Liver (tissue), 9 donors: ENCODE results near the gene KBTBD7. TPM values are rescaled to one million over a fixed set of nuclear protein-coding genes. Genes with fewer than 3 reads are reported as not detected.

Experiments used
- DNase-seq: peaks from one replicate; pipeline ENCODE4 v3.0.0-alpha.2; 2017; ENCODE audit warnings: low spot score
- H3K27ac ChIP-seq, 2 donors: one replicate each; pipeline ENCODE4 v1.7.0; 2013; ENCODE audit warnings: inconsistent platforms in 2 of 2, low read length in 2 of 2, control low read depth in 1 of 2, low read depth in 1 of 2, mild to moderate bottlenecking in 1 of 2
- H3K27me3 ChIP-seq, 4 donors: one replicate each; pipeline versions ENCODE4 v1.6.1 to v1.7.0; 2013; ENCODE audit warnings: low read length in 3 of 4, inconsistent platforms in 1 of 4, mild to moderate bottlenecking in 1 of 4, moderate library complexity in 1 of 4; ENCODE audit not compliant: control insufficient read depth in 4 of 4, insufficient read depth in 4 of 4
- H3K36me3 ChIP-seq, 4 donors: one replicate each; pipeline versions ENCODE4 v1.6.1 to v1.7.0; 2013; ENCODE audit warnings: low read length in 3 of 4, mild to moderate bottlenecking in 3 of 4, low read depth in 1 of 4, moderate library complexity in 1 of 4; ENCODE audit not compliant: control insufficient read depth in 4 of 4, insufficient read depth in 3 of 4
- H3K4me1 ChIP-seq, 4 donors: one replicate each; pipeline versions ENCODE4 v1.6.1 to v1.7.0; 2013; ENCODE audit warnings: low read length in 3 of 4, mild to moderate bottlenecking in 3 of 4, moderate library complexity in 1 of 4; ENCODE audit not compliant: control insufficient read depth in 4 of 4, insufficient read depth in 4 of 4
- H3K4me3 ChIP-seq, 3 donors: one replicate each; pipeline versions ENCODE4 v1.6.1 to v1.7.0; 2013; ENCODE audit warnings: low read length in 3 of 3, control low read depth in 1 of 3, low read depth in 1 of 3, mild to moderate bottlenecking in 1 of 3
- H3K9ac ChIP-seq, 2 donors: one replicate each; pipeline ENCODE4 v1.7.0; 2013; ENCODE audit warnings: low read length in 2 of 2, mild to moderate bottlenecking in 2 of 2, moderate library complexity in 2 of 2, control low read depth in 1 of 2, low read depth in 1 of 2
- H3K9me3 ChIP-seq, 4 donors: one replicate each; pipeline versions ENCODE4 v1.6.1 to v1.7.0; 2013; ENCODE audit warnings: low read length in 3 of 4; ENCODE audit not compliant: control insufficient read depth in 4 of 4
- ATF3 ChIP-seq: IDR thresholded peaks from 2 replicates; pipeline ENCODE4 v1.6.1; 2016; ENCODE audit warnings: antibody characterized with exemption
- CTCF ChIP-seq: fragments of 150-350 bp; IDR thresholded peaks from 2 replicates; pipeline ENCODE4 v1.5.1; 2017; ENCODE audit warnings: improper control_type of control experiment, low read depth, low read length; ENCODE audit not compliant: missing input control
- EGR1 ChIP-seq, 2 donors: IDR thresholded peaks; 2 replicates each; pipeline ENCODE4 v1.6.1; 2016 to 2018; ENCODE audit warnings: antibody characterized with exemption in 2 of 2, low read depth in 2 of 2
- FOXA1 ChIP-seq: IDR thresholded peaks from 2 replicates; pipeline ENCODE4 v1.6.1; 2016; ENCODE audit warnings: antibody characterized with exemption
- FOXA2 ChIP-seq: IDR thresholded peaks from 2 replicates; pipeline ENCODE4 v1.6.1; 2016; ENCODE audit warnings: antibody characterized with exemption
- GABPA ChIP-seq, 2 donors: IDR thresholded peaks in 1 of 2; conservative IDR thresholded peaks in 1 of 2; 2 replicates each; pipeline ENCODE4 v1.6.1; 2016; ENCODE audit warnings: antibody characterized with exemption in 2 of 2, mild to moderate bottlenecking in 1 of 2, moderate library complexity in 1 of 2
- HNF4A ChIP-seq, 2 donors: conservative IDR thresholded peaks; 2 replicates each; pipeline ENCODE4 v1.6.1; 2016; ENCODE audit warnings: antibody characterized with exemption in 2 of 2, mild to moderate bottlenecking in 2 of 2
- HNF4G ChIP-seq: IDR thresholded peaks from 2 replicates; pipeline ENCODE4 v1.6.1; 2016; ENCODE audit warnings: antibody characterized with exemption
- JUND ChIP-seq, 2 donors: IDR thresholded peaks; 2 replicates each; pipeline ENCODE4 v1.6.1; 2016; ENCODE audit warnings: antibody characterized with exemption in 2 of 2
- NR2F2 ChIP-seq: IDR thresholded peaks from 2 replicates; pipeline ENCODE4 v1.6.1; 2016; ENCODE audit warnings: antibody characterized with exemption
- RAD21 ChIP-seq, 2 donors: IDR thresholded peaks; 2 replicates each; pipeline ENCODE4 v1.6.1; 2016; ENCODE audit warnings: antibody characterized with exemption in 2 of 2, mild to moderate bottlenecking in 2 of 2
- REST ChIP-seq: IDR thresholded peaks from 2 replicates; pipeline ENCODE4 v1.6.1; 2016; ENCODE audit warnings: antibody characterized with exemption, mild to moderate bottlenecking
- RXRA ChIP-seq, 2 donors: IDR thresholded peaks; 2 replicates each; pipeline ENCODE4 v1.6.1; 2017 to 2018; ENCODE audit warnings: antibody characterized with exemption in 2 of 2, mild to moderate bottlenecking in 1 of 2
- SP1 ChIP-seq: IDR thresholded peaks from 2 replicates; pipeline ENCODE4 v1.6.1; 2018; ENCODE audit warnings: antibody characterized with exemption, mild to moderate bottlenecking
- TAF1 ChIP-seq: conservative IDR thresholded peaks from 2 replicates; pipeline ENCODE4 v1.6.1; 2016; ENCODE audit warnings: antibody characterized with exemption, mild to moderate bottlenecking
- YY1 ChIP-seq: IDR thresholded peaks from 2 replicates; pipeline ENCODE4 v1.6.1; 2016; ENCODE audit warnings: antibody characterized with exemption, mild to moderate bottlenecking
- WGBS: extraction: QIAGEN DNeasy Blood & Tissue Kit; methylation state at CpG from one replicate; pipeline ENCODE4 v1.1.7; 2013; 5-methylcytosine and 5-hydroxymethylcytosine counted together
- polyA plus RNA-seq, 2 donors: library from polyadenylated mRNA; stranded (reverse) in 1 of 2; unstranded in 1 of 2; fragments of 200-250 nt in 1 of 2; fragments of >200 nt in 1 of 2; fragmentation: Nextera tagmentation in 1 of 2; extraction: Ambion mirVana in 1 of 2; gene quantifications; one replicate each; pipeline versions ENCODE4 v1.2.1 to v1.2.3, GENCODE V29; 2013 to 2015
- total RNA-seq, 2 donors: library from RNA; depleted of rRNA; stranded (reverse); fragments of >200 nt; gene quantifications; one replicate each; pipeline ENCODE4 v1.2.3, GENCODE V29; 2014
- TF ChIP-seq, protein P1 (sequence below): IDR thresholded peaks from 2 replicates; pipeline ENCODE4 v1.6.1; 2016; ENCODE audit warnings: antibody characterized with exemption
- TF ChIP-seq, protein P2 (sequence below): IDR thresholded peaks from 2 replicates; pipeline ENCODE4 v1.6.1; 2016; ENCODE audit warnings: antibody characterized with exemption
- donor health status: healthy.
- donor health status: healthy.
- donor health status: healthy.
- donor health status: healthy.
- donor health status: healthy.

KBTBD7 gene
- total and polyA plus RNA-seq, 4 donors: 3.3 to 10.1 (median 6.9) TPM

- H3K36me3 ChIP-seq: peaks cover 3 to 8% (median 5%) of the 10 kb centered on the region in 4 donors
- no peak overlapping the region for H3K27ac ChIP-seq
- 94% methylated on average over 2 of the region's 2 CpGs for WGBS
- H3K27me3 ChIP-seq: no peaks in the 10 kb centered on the region
- H3K4me1 ChIP-seq: peaks cover 1 to 9% (median 7%) of the 10 kb centered on the region in 4 donors
- no peak overlapping the region for H3K9ac ChIP-seq
- no peaks in the 10 kb centered on the region for H3K9me3 ChIP-seq
- no peak for DNase-seq
- H3K4me3 ChIP-seq: no peak overlapping the region
- TF ChIP-seq HNF4G (no peak), EGR1 (IDR thresholded peaks at IDR 0.05; ENCODE audit: low read depth in 2 of 2) (no peak), ATF3 (no peak), HNF4A (conservative IDR thresholded peaks at IDR 0.05) (no peak), REST (no peak), GABPA (IDR thresholded peaks at IDR 0.05 in 1 of 2, conservative IDR thresholded peaks at IDR 0.05 in 1 of 2) (no peak), RAD21 (IDR thresholded peaks at IDR 0.05) (no peak), FOXA1 (no peak), SP1 (no peak), CTCF (no peak), YY1 (no peak), TAF1 (no peak), JUND (IDR thresholded peaks at IDR 0.05) (no peak), NR2F2 (no peak), FOXA2 (no peak), RXRA (IDR thresholded peaks at IDR 0.05) (no peak)
- TF ChIP-seq, protein P1, sequence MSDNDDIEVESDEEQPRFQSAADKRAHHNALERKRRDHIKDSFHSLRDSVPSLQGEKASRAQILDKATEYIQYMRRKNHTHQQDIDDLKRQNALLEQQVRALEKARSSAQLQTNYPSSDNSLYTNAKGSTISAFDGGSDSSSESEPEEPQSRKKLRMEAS: no peak
- TF ChIP-seq, protein P2, sequence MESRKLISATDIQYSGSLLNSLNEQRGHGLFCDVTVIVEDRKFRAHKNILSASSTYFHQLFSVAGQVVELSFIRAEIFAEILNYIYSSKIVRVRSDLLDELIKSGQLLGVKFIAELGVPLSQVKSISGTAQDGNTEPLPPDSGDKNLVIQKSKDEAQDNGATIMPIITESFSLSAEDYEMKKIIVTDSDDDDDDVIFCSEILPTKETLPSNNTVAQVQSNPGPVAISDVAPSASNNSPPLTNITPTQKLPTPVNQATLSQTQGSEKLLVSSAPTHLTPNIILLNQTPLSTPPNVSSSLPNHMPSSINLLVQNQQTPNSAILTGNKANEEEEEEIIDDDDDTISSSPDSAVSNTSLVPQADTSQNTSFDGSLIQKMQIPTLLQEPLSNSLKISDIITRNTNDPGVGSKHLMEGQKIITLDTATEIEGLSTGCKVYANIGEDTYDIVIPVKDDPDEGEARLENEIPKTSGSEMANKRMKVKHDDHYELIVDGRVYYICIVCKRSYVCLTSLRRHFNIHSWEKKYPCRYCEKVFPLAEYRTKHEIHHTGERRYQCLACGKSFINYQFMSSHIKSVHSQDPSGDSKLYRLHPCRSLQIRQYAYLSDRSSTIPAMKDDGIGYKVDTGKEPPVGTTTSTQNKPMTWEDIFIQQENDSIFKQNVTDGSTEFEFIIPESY: no peak
Measured at GRCh38 chr13:41231025-41231677, 36.8 kb upstream of the KBTBD7 start.
